BLaER1 (cell line): ENCODE data around the gene CCNY.

ENCODE experiments used
- H3K27ac ChIP-seq: shearing (Covaris generic); formaldehyde crosslinking; 2 replicates; pipeline ENCODE4 v1.8.1; 2022
- H3K27me3 ChIP-seq: shearing (Covaris generic); formaldehyde crosslinking; 2 replicates; pipeline ENCODE4 v1.8.1; 2022
- H3K36me3 ChIP-seq: shearing (Covaris generic); formaldehyde crosslinking; 2 replicates; pipeline ENCODE4 v1.8.1; 2022
- H3K4me1 ChIP-seq: shearing (Covaris generic); formaldehyde crosslinking; 2 replicates; pipeline ENCODE4 v1.8.1; 2022
- H3K4me2 ChIP-seq: shearing (Covaris generic); formaldehyde crosslinking; 2 replicates; pipeline ENCODE4 v1.8.1; 2022
- H3K4me3 ChIP-seq: shearing (Covaris generic); formaldehyde crosslinking; 2 replicates; pipeline ENCODE4 v1.8.1; 2022
- H3K9ac ChIP-seq: shearing (Covaris generic); formaldehyde crosslinking; 2 replicates; pipeline ENCODE4 v1.8.1; 2022
- H3K9me3 ChIP-seq: shearing (Covaris generic); formaldehyde crosslinking; 2 replicates; pipeline ENCODE4 v1.8.1; 2022
- H4K20me1 ChIP-seq: shearing (Covaris generic); formaldehyde crosslinking; 2 replicates; pipeline ENCODE4 v1.8.1; 2022
- Cebpa-rat ChIP-seq: shearing (Covaris generic); IDR thresholded peaks from 2 replicates; pipeline ENCODE4 v1.8.1; 2022

CCNY gene

DNA sequence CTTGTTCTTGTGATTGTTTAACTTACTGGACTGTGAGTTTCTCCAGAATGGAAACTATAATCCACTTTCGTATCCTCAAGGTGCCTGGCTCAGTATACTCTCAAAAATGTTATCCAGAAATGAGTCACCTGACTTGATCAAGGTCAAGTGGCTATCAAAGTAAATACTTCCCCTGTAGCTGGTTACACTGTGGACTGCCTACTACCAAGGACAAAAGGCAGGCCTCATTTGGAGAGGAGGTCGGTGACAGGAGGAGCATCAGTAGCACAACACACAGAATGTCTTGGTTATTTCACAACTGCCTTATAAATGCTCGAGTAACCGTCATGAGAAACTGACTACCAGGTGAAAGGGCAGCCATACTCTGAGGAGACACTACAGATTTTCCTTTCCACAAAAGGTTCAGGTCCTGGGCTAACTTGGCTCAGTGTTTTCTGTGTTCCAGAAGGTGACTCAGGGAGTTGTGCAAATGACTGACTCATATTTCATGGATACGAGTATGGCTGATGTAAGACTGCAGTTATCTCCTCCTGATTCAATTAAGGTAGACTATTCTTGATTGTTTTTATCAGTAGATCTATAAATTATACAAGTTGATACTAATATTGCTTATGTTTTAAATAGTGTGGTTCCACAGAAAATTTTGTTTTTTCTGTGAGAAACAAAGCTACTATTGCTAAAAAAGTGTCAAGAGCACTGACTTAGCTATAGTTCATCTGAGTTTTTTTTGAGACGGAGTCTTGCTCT is 4.2 kb upstream of the CCNY start:
- peaks cover 44% of the 10 kb centered on the region for H3K36me3 ChIP-seq
- no peak overlapping the region for H3K4me3 ChIP-seq
- H3K4me2 ChIP-seq = no peak overlapping the region
- H3K9ac ChIP-seq = no peak overlapping the region
- H3K27ac ChIP-seq = no peak overlapping the region
- H4K20me1 ChIP-seq = peaks cover 88% of the 10 kb centered on the region
- peaks cover 22% of the 10 kb centered on the region for H3K4me1 ChIP-seq
- H3K9me3 ChIP-seq = no peaks in the 10 kb centered on the region
- TF ChIP-seq Cebpa-rat = no peak
- H3K27me3 ChIP-seq = peaks cover 2% of the 10 kb centered on the region

GRCh38 chr10:35334297-35334696 is 2.0 kb upstream of the CCNY start:
- Histone ChIP-seq H3K27me3 (peaks cover 9% of the 10 kb centered on the region), H3K9me3 (no peaks in the 10 kb centered on the region), H3K27ac (no peak overlapping the region), H4K20me1 (peaks cover 90% of the 10 kb centered on the region), H3K4me2 (peak overlapping the region; percentile 96), H3K36me3 (peaks cover 44% of the 10 kb centered on the region), H3K9ac (no peak overlapping the region), H3K4me1 (peaks cover 38% of the 10 kb centered on the region), H3K4me3 (no peak overlapping the region; the same call in 1 of the 2 replicates)
- no peak for TF ChIP-seq Cebpa-rat

GRCh38 chr10:35335133-35336083 is 901 bp upstream of the CCNY start:
- peak overlapping the region; percentile 89 for H3K27ac ChIP-seq
- peaks cover 90% of the 10 kb centered on the region for H4K20me1 ChIP-seq

DNA sequence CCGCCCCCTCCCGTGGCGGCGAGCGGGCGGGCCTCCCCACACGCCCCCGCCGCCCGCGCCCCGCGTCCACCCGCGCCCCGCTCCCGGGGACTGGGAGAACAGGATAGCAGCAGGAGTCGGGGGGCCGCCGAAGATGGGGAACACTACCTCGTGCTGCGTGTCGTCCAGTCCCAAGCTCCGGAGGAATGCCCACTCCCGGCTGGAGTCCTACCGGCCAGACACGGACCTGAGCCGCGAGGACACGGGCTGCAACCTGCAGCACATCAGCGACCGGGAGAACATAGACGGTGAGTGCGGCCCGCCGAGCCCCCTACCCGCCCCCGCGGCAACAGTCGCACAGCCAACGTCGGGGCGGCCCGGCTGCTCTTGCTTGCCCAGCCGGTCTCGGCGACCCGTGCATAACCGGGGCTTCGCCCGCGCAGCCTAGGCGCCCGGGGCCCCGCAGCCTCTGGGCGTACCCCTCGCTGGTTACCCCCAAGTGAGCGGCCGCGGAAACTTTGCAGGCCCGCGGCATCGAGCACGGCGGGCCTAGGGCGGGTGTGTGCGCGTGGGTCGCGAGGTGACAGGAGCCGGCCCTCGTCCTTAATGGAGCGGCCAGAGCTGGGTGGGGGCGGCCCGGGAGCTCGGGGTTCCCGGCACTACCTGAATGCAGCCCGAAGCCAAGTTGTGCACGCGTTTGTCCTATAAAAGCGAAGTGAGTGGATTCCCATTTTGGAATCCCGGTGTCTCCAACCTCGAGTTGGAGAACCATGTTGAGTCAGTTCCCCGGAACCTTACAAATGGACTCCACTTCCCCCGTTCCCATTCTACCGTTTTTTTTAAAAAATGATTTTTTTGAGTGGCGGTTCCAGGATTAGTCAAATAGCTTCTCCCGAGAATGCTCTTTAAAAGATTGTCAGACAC is 863 bp downstream of the CCNY start:
- Histone ChIP-seq H3K4me1 (peaks cover 67% of the 10 kb centered on the region), H3K9me3 (no peaks in the 10 kb centered on the region), H4K20me1 (peaks cover 90% of the 10 kb centered on the region), H3K9ac (peak overlapping the region; percentile 89), H3K36me3 (peaks cover 27% of the 10 kb centered on the region), H3K4me3 (peak overlapping the region; percentile 98), H3K4me2 (peak overlapping the region; percentile 97), H3K27me3 (peaks cover 9% of the 10 kb centered on the region), H3K27ac (peak overlapping the region; percentile 89)
- no peak for TF ChIP-seq Cebpa-rat

More at GRCh38 chr10:35335133-35336083, 901 bp upstream of the CCNY start:
- Histone ChIP-seq H3K9ac (peak overlapping the region; percentile 89), H3K4me2 (peak overlapping the region; percentile 96), H3K9me3 (no peaks in the 10 kb centered on the region), H3K27me3 (peaks cover 9% of the 10 kb centered on the region), H3K36me3 (peaks cover 42% of the 10 kb centered on the region), H3K4me1 (peaks cover 49% of the 10 kb centered on the region), H3K4me3 (peak overlapping the region; percentile 98)
- peak; percentile 56; the same call in 1 of the 2 replicates for TF ChIP-seq Cebpa-rat

- H3K4me3 ChIP-seq = no peak overlapping the region
- H3K9ac ChIP-seq = no peak overlapping the region
- H3K4me2 ChIP-seq = peak overlapping the region; percentile 97
- peaks cover 56% of the 10 kb centered on the region for H3K4me1 ChIP-seq
- peaks cover 21% of the 10 kb centered on the region for H3K36me3 ChIP-seq
- TF ChIP-seq Cebpa-rat = no peak
- no peak overlapping the region for H3K27ac ChIP-seq
- peaks cover 7% of the 10 kb centered on the region for H3K9me3 ChIP-seq
- peaks cover 85% of the 10 kb centered on the region for H4K20me1 ChIP-seq
- H3K27me3 ChIP-seq = peaks cover 9% of the 10 kb centered on the region
These were observed 3.6 kb downstream of the CCNY start for GRCh38 chr10:35339942-35340341.

GRCh38 chr10:35340975-35341374 is 4.7 kb downstream of the CCNY start:
- H3K27me3 ChIP-seq = peaks cover 9% of the 10 kb centered on the region
- H3K9ac ChIP-seq = peak overlapping the region; percentile 53; the same call in 1 of the 2 replicates
- peaks cover 84% of the 10 kb centered on the region for H4K20me1 ChIP-seq
- no peak overlapping the region for H3K4me3 ChIP-seq
- H3K4me2 ChIP-seq = peak overlapping the region; percentile 97
- H3K9me3 ChIP-seq = peaks cover 7% of the 10 kb centered on the region
- TF ChIP-seq Cebpa-rat = peak; percentile 59; the same call in 1 of the 2 replicates
- peaks cover 56% of the 10 kb centered on the region for H3K4me1 ChIP-seq
- peak overlapping the region; percentile 57; the same call in 1 of the 2 replicates for H3K27ac ChIP-seq
- peaks cover 21% of the 10 kb centered on the region for H3K36me3 ChIP-seq

DNA sequence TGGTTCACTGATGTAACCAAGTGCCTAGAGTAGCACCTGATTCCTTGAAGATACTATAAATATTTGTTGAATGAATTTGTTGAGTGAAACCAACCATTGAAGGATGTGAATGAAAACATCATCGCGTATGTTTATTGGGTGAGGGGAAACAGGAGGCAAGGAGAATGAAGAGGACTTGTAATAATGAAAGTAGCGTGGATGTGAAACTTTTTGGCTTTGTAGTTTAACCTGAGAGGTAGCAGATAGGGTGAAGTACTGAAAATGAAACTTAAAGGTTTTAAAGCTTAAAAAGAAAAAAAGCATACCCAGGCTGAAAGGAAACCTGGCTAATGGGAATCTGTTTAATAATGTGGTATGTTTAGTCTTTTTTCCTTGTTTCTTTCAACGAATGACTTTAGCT is 5.2 kb downstream of the CCNY start:
- Histone ChIP-seq H3K27me3 (peaks cover 9% of the 10 kb centered on the region), H3K36me3 (peaks cover 21% of the 10 kb centered on the region)
- no peak for TF ChIP-seq Cebpa-rat

GRCh38 chr10:35342183-35342753 is 6.0 kb downstream of the CCNY start:
- Histone ChIP-seq H3K4me2 (0 out of 2 replicates have a peak overlapping the region, but pooled peaks have one; percentile 97), H3K4me1 (peaks cover 69% of the 10 kb centered on the region), H3K27ac (no peak overlapping the region), H3K36me3 (peaks cover 21% of the 10 kb centered on the region), H3K9ac (no peak overlapping the region), H3K9me3 (peaks cover 7% of the 10 kb centered on the region), H4K20me1 (peaks cover 92% of the 10 kb centered on the region), H3K4me3 (no peak overlapping the region), H3K27me3 (peaks cover 5% of the 10 kb centered on the region)
- no peak for TF ChIP-seq Cebpa-rat

More for the DNA sequence above, 5.2 kb downstream of the CCNY start:
- H4K20me1 ChIP-seq = peaks cover 89% of the 10 kb centered on the region
- no peak overlapping the region for H3K4me3 ChIP-seq
- peak overlapping the region; percentile 97 for H3K4me2 ChIP-seq
- H3K9me3 ChIP-seq = peaks cover 7% of the 10 kb centered on the region
- H3K4me1 ChIP-seq = peaks cover 62% of the 10 kb centered on the region
- H3K27ac ChIP-seq = peak overlapping the region; percentile 57; the same call in 1 of the 2 replicates
- no peak overlapping the region for H3K9ac ChIP-seq
